Stimulated activated CD8-positive, alpha-beta memory T cell treated with anti-CD3 and anti-CD28 coated beads, Interleukin-7, amount 100 ng/mL, for 24 hours (primary cell): ENCODE results near the gene LRRC8B.

Experiments
- DNase-seq: peaks from one replicate; pipeline ENCODE4 v3.0.0-alpha.2; 2020; ENCODE audit warnings: low read depth

The LRRC8B gene

DNA sequence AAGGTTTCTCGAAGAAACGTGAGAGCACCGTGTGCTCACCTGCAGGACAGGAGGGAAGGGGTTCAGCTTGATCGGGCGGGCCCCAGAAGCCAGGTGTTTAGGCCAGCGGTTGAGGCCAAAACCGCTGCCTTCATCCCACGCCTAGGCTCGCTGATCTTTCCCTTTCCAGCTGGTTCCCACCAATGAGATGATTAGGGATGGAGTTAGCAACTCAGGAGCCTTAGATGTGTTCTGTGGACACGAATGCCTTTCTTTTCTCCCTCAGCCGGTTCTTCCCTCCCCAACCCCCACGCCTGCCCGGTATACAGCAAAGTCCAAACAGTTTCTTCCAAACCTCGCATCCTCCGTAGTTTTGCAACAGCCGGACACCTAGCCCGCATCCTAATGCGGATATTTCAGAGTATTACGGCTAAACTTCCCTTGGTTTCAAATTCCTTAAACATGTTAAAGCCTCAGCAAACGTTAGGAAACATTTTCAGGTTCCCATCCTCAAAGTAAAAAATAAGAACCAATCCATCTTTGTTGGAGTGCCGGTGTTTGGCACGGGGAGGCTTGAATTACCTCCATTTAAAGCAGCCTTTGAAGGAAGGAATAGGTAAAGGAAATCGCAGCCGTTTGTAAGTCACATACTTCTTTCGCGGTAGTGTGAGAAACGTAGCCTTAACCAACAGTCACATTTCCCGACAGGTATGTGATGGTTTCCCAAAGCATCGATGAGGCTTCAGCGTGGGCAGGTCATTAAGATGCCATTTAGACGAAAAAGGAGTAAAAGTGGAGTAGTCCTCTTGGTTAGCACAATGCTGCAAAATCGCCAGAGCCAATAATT is 109.4 kb downstream of the LRRC8B start:
- DNase-seq = no peak

DNA sequence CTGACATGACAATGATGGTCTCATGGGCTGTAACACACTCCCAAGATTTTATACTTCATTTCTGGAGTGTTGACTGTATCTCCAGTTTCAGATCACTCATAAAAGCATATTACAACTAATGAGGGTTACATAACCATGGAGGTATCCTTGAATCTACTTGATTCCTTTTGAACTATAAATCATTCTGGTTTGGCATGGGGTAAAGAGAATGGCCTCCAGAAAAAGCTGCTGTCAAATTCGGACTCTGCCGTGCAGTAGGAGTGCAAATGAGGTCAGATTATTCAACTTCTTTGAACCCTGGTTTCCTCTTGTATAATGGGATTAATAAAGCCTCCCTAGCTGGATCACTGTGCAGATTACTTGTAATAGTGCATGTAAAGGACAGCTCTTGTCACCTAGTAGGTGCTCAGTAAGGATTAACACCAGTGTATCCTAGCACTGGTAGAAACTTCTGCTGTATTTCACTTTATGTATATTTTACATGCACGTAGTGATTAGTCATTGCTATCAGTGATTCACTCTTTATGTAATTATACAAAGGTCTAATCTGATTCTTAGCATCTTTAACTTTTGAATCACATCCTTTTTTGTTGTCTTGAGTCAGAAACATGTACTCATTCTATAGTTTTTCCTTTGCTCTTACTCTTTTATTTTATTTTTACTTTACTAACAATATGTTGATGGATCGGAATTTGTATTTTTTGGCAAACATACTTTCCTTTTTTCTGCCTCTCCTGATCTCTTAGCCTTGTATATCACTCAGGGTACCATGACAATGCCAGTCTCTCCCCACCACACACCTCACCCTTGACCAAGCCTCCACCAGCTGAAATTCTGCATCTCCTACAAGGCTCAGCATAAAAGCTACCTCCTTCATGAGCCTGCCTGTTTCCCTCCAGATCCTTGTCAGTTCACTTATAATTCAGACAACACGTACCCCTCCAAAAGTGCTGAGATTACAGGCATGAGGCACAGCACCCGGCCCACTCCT is 111.5 kb downstream of the LRRC8B start:
- no peak for DNase-seq

DNA sequence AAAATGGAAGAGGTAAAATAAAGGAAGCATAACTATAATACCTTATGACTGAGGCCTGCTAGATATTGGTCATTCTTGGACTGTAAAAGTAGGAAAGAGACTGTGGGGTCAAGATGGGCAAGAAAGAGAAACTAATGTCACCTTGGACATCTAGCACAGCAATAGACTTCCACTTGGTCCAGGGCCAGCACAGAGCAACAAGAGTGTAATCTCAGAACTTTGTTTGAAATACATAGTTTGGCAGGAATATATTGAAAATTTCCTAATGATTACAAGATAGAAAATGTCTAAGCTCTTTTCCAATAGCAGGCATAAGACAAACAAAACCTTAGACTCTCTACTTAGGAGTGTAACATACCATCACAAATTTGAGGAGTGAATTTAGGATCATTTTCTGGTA is 112.9 kb downstream of the LRRC8B start:
- no peak for DNase-seq

- no peak for DNase-seq
Observed at GRCh38 chr1:89640440-89640839, 115.8 kb downstream of the LRRC8B start.

- DNase-seq = no peak
Observed at GRCh38 chr1:89641781-89642180, 117.2 kb downstream of the LRRC8B start.

GRCh38 chr1:89643577-89643976 is 118.9 kb downstream of the LRRC8B start:
- no peak for DNase-seq

GRCh38 chr1:89644119-89644814 is 119.6 kb downstream of the LRRC8B start:
- no peak for DNase-seq

DNA sequence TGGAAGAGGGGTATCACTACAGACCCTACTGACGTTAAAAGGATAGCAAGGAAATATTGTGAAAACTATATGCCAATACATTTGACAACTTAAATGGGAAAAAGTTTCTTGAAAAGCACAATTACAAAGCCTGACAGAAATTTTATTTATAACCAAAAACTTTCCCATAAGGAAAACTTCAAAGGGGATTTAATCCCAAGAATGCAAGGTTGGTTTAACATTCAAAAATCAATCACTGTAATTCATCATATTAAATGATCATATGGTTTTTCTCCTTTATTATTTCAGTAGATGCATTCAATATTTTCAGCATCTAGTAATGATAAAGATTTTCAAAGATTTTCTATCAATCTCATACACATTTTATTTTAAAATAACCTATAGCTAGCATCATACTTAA is 121.6 kb downstream of the LRRC8B start:
- DNase-seq = no peak
